OCI-LY3 (cell line): ENCODE results near the gene BMPR2.

ENCODE experiments used
- CTCF ChIP-seq: fragments of 200-600, 300-600 bp; sonication (generic); IDR thresholded peaks from 2 replicates; pipeline ENCODE4 v1.5.1; 2014; ENCODE audit warnings: antibody characterized with exemption, low read length, low read depth
- EZH2phosphoT487 ChIP-seq: fragments of 200-600 bp; shearing (Covaris generic); IDR thresholded peaks from 2 replicates; pipeline ENCODE4 v1.6.1; 2018; ENCODE audit warnings: antibody characterized with exemption, mixed run types, low read depth

DNA sequence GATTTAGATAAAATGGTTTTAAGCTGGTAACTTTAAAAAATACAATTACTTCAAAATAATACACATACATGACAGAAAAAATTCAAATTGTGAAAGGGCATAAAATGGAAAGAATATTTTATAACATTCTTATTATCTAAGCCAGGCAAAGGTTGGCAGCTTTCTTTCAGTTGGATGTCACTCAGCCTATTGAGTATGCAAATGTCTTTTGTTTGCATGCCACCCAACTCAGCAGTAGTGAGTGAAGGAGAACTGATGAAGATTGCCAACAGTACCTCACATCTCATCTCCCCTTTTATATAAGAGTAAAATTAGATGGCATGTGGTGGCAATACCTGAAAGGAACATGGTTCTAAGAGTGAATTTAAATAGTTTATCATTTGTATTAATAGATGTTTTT lies 24.8 kb downstream of the BMPR2 start:
- no peak for TF ChIP-seq CTCF
- TF ChIP-seq EZH2phosphoT487, result no peak
